ENCODE results near the gene ATE1. TPM values are rescaled to one million over a fixed set of nuclear protein-coding genes. Genes with fewer than 3 reads are reported as not detected.

Gene ATE1
- polyA plus RNA-seq, 2 of the 4 experiments (the other 2 are of a cell fraction) = 27.2 to 58.8 TPM

DNA sequence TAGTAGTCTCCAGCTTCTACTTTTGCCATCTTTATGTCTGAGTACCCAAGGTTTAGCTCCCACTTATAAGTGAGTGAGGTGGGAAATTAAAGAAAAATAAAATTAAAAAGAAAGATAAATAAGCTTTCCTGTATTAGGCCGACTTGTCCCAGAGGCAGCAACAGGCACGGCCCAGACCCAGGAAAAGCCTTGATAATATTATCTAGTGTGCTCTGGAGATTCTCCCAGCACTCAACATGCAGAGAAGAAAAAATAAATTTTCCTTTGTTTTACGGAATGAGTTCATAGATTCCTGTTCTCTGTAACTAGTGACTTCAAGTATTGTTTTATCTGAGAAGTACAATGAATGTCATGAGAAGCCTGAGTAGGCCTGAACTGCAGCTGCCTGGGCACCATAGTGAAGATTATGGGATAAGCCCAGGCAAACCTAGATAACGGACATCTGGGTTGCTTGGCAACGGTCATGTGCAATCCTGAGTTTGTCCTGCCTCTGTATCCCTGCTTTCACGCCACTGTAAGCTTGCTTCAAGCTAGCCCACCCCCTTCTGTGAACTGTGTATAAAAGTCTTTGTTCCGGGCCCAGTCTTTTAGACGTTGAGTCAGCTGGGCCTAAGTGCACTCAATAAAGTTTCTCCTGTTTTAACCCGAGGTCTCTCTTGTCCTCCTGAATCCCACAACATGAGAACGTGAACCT lies 6.4 kb downstream of the ATE1 start:
- no peak for ATAC-seq
- DNase-seq (ENCODE audit: low read depth in 1 of 2, low spot score in 1 of 2) = no peak
- WGBS (ENCODE audit: missing lambda C conversion rate) = 73% methylated on average over 10 of the region's 10 CpGs
- TF ChIP-seq ZC3H11A (IDR thresholded peaks at IDR 0.05) (no peak), TFCP2L1 (CRISPR knock-in tag; IDR thresholded peaks at IDR 0.05) (no peak), CEBPB (IDR thresholded peaks at IDR 0.05) (no peak), RAD21 (conservative IDR thresholded peaks at IDR 0.05 in 1 of 2, IDR thresholded peaks at IDR 0.05 in 1 of 2) (no peak), GATA3 (IDR thresholded peaks at IDR 0.05; ENCODE audit: borderline replicate concordance) (no peak), NFE2L2 (conservative IDR thresholded peaks at IDR 0.05; ENCODE audit: low read length) (no peak), ELK1 (IDR thresholded peaks at IDR 0.05; ENCODE audit: low read depth, low read length) (no peak), JUNB (IDR thresholded peaks at IDR 0.05) (no peak), MYC (IDR thresholded peaks at IDR 0.05; ENCODE audit: borderline replicate concordance, low read length) (no peak), BHLHE40 (IDR thresholded peaks at IDR 0.05; ENCODE audit: low read depth, low read length) (no peak), KDM5A (IDR thresholded peaks at IDR 0.05) (no peak), RCOR1 (IDR thresholded peaks at IDR 0.05; ENCODE audit: low read depth, low read length) (no peak), ZSCAN20 (CRISPR knock-in tag; IDR thresholded peaks at IDR 0.05) (no peak), CBX8 (IDR thresholded peaks at IDR 0.05) (no peak)
- TF ChIP-seq, protein P1, sequence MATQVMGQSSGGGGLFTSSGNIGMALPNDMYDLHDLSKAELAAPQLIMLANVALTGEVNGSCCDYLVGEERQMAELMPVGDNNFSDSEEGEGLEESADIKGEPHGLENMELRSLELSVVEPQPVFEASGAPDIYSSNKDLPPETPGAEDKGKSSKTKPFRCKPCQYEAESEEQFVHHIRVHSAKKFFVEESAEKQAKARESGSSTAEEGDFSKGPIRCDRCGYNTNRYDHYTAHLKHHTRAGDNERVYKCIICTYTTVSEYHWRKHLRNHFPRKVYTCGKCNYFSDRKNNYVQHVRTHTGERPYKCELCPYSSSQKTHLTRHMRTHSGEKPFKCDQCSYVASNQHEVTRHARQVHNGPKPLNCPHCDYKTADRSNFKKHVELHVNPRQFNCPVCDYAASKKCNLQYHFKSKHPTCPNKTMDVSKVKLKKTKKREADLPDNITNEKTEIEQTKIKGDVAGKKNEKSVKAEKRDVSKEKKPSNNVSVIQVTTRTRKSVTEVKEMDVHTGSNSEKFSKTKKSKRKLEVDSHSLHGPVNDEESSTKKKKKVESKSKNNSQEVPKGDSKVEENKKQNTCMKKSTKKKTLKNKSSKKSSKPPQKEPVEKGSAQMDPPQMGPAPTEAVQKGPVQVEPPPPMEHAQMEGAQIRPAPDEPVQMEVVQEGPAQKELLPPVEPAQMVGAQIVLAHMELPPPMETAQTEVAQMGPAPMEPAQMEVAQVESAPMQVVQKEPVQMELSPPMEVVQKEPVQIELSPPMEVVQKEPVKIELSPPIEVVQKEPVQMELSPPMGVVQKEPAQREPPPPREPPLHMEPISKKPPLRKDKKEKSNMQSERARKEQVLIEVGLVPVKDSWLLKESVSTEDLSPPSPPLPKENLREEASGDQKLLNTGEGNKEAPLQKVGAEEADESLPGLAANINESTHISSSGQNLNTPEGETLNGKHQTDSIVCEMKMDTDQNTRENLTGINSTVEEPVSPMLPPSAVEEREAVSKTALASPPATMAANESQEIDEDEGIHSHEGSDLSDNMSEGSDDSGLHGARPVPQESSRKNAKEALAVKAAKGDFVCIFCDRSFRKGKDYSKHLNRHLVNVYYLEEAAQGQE (IDR thresholded peaks at IDR 0.05) = no peak
- TF ChIP-seq, protein P2, sequence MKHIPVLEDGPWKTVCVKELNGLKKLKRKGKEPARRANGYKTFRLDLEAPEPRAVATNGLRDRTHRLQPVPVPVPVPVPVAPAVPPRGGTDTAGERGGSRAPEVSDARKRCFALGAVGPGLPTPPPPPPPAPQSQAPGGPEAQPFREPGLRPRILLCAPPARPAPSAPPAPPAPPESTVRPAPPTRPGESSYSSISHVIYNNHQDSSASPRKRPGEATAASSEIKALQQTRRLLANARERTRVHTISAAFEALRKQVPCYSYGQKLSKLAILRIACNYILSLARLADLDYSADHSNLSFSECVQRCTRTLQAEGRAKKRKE (CRISPR knock-in tag; IDR thresholded peaks at IDR 0.05; ENCODE audit: low read depth) = no peak
- TF ChIP-seq, protein P3, sequence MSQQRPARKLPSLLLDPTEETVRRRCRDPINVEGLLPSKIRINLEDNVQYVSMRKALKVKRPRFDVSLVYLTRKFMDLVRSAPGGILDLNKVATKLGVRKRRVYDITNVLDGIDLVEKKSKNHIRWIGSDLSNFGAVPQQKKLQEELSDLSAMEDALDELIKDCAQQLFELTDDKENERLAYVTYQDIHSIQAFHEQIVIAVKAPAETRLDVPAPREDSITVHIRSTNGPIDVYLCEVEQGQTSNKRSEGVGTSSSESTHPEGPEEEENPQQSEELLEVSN (IDR thresholded peaks at IDR 0.05; ENCODE audit: borderline replicate concordance, low read depth) = no peak
- TF ChIP-seq, protein P4, sequence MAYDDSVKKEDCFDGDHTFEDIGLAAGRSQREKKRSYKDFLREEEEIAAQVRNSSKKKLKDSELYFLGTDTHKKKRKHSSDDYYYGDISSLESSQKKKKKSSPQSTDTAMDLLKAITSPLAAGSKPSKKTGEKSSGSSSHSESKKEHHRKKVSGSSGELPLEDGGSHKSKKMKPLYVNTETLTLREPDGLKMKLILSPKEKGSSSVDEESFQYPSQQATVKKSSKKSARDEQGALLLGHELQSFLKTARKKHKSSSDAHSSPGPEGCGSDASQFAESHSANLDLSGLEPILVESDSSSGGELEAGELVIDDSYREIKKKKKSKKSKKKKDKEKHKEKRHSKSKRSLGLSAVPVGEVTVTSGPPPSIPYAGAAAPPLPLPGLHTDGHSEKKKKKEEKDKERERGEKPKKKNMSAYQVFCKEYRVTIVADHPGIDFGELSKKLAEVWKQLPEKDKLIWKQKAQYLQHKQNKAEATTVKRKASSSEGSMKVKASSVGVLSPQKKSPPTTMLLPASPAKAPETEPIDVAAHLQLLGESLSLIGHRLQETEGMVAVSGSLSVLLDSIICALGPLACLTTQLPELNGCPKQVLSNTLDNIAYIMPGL (CRISPR knock-in tag; IDR thresholded peaks at IDR 0.05; ENCODE audit: borderline replicate concordance) = no peak
- Histone ChIP-seq H3K4me2 (no peak overlapping the region), H3K4me1 (peaks cover 15% of the 10 kb centered on the region), H3K9me3 (no peaks in the 10 kb centered on the region), H3K27ac (no peak overlapping the region), H3K4me3 (no peak overlapping the region)
- no peak for FAIRE-seq
- ChIA-PET CTCF (interaction anchor here (1.0 to 1.4 kb wide), 2 partner anchors 9 to 191 kb away, joined by 3 to 4 read pairs; no protein-coding TSS in a partner anchor), POLR2A (no interaction called here)

Data from A549 (cell line).